Heart left ventricle (tissue), 13 donors: Measurements from ENCODE around the gene CCK.

Experiments
- POLR2A ChIP-seq, 2 donors: fragments of 450-650 bp; IDR thresholded peaks; one replicate each; pipeline ENCODE4 v1.6.1; 2017; ENCODE audit warnings: antibody characterized with exemption in 2 of 2, mild to moderate bottlenecking in 2 of 2, moderate library complexity in 2 of 2
- TF ChIP-seq, protein P1 (sequence below), 12 donors: fragments of 200-600 bp; sonication (generic) in 4 of 12; IDR thresholded peaks; one replicate each; pipeline versions ENCODE4 v1.5.0 to v1.8.0; 2018 to 2022; ENCODE audit warnings: antibody characterized with exemption in 12 of 12, mild to moderate bottlenecking in 5 of 12
- donor health status: ischemic (EF 13 %, LVEDD 7.1; RV severe dilation, severe dysfunction).
- donor health status: DM: no; HTN: yes; CAD: no.
- donor health status: DM: no; HTN: no; CAD: no.
- donor health status: ischemic (EF 25% LVEDD 6.9; RV normal size, moderate dysfunction).
- donor health status: ischemic (EF 25% LVEDD 5.7; RV mildly dilated, moderate dysfunction).
- donor health status: ischemic (EF 35%, LVEDD 5.7; RV mildly dilated, moderate dysfunction).
- donor health status: nonischemic (EF 11% LVEDD 7.7; RV severe dilation, severe dysfunction).
- donor health status: DM: yes; HTN: yes; CAD: no.
- donor health status: PGD.
- donor health status: ischemic (EF 29% LVEDD 5.4; RV normal size, mild dysfunction).
- donor health status: nonischemic (EF 23%, LVEDD 6.1; RV moderate dilation, normal function).

DNA sequence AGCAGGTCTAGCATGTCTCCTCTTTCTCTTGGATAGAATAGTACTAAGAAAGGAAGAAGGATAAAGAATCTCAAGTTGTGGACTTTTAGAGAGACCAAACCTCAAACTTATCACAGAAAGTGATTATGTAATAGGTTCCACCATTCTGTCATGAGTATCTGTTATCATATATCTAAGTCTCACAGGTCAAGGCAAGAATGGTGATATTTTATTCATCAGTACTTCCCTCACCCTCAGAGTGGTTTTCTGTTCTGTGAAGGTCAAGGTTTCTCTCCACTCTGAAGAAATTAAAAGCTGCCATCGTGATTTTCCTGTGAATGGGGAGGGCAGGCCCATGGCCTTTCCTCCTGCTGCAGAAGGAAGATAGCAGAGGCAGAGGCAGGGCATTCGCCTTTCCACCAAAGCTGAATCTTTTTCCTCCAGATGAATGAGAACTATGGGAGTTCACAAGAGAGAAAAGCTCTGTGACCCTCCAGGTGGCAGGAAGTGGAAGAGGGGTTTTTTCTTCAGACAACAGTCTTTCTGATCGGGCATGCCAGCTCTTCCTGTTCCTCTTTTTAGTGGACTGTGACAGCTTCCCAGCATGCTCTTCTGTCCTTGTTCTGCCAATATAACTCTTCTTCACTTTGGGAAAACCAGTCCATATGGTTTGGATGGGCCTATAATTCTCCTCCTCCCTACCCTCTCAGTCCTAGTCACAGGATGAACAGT, 37.1 kb upstream of the CCK start:
- TF ChIP-seq, protein P1, sequence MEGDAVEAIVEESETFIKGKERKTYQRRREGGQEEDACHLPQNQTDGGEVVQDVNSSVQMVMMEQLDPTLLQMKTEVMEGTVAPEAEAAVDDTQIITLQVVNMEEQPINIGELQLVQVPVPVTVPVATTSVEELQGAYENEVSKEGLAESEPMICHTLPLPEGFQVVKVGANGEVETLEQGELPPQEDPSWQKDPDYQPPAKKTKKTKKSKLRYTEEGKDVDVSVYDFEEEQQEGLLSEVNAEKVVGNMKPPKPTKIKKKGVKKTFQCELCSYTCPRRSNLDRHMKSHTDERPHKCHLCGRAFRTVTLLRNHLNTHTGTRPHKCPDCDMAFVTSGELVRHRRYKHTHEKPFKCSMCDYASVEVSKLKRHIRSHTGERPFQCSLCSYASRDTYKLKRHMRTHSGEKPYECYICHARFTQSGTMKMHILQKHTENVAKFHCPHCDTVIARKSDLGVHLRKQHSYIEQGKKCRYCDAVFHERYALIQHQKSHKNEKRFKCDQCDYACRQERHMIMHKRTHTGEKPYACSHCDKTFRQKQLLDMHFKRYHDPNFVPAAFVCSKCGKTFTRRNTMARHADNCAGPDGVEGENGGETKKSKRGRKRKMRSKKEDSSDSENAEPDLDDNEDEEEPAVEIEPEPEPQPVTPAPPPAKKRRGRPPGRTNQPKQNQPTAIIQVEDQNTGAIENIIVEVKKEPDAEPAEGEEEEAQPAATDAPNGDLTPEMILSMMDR (IDR thresholded peaks at IDR 0.05) = no peak
- TF ChIP-seq POLR2A (IDR thresholded peaks at IDR 0.05) = no peak
